Heart right ventricle (tissue), 16 donors: Measurements from ENCODE around the gene GPATCH3. TPM values are rescaled to one million over a fixed set of nuclear protein-coding genes. Genes with fewer than 3 reads are reported as not detected.

Experiments used
- ATAC-seq, 8 donors: fragments of 200-7000 bp; cut with Tn5 transposase; one replicate each; pipeline ENCODE4 v1.9.1; 2020; ENCODE audit warnings: mild to moderate bottlenecking in 8 of 8, moderate library complexity in 8 of 8, moderate number of reproducible peaks in 1 of 8
- DNase-seq, 2 donors: peaks; one replicate each; pipeline ENCODE4 v3.0.0-alpha.2; 2020
- H3K27ac ChIP-seq, 10 donors: fragments of 200-600 bp; sonication (generic) in 2 of 10; one replicate each; pipeline versions ENCODE4 v1.5.0 to v1.8.0; 2020 to 2022; ENCODE audit warnings: mild to moderate bottlenecking in 3 of 10
- H3K27me3 ChIP-seq, 7 donors: fragments of 200-600 bp; one replicate each; pipeline ENCODE4 v1.8.0; 2021 to 2022; ENCODE audit warnings: mild to moderate bottlenecking in 2 of 7
- H3K36me3 ChIP-seq, 9 donors: fragments of 200-600 bp; sonication (generic) in 1 of 9; one replicate each; pipeline versions ENCODE4 v1.5.0 to v1.8.0; 2020 to 2022; ENCODE audit warnings: mild to moderate bottlenecking in 2 of 9
- H3K4me1 ChIP-seq, 9 donors: fragments of 200-600 bp; sonication (generic) in 1 of 9; one replicate each; pipeline versions ENCODE4 v1.5.0 to v1.8.0; 2020 to 2022; ENCODE audit warnings: mild to moderate bottlenecking in 4 of 9
- H3K4me3 ChIP-seq, 10 donors: fragments of 200-600 bp; sonication (generic) in 2 of 10; one replicate each; pipeline versions ENCODE4 v1.5.0 to v1.8.0; 2020 to 2022; ENCODE audit warnings: mild to moderate bottlenecking in 7 of 10, moderate library complexity in 2 of 10
- H3K9me3 ChIP-seq, 11 donors: fragments of 200-600 bp in 10 of 11; sonication (generic) in 2 of 11; one replicate each; pipeline versions ENCODE4 v1.5.0 to v1.8.0; 2013 to 2022; ENCODE audit warnings: mild to moderate bottlenecking in 2 of 11, control low read depth in 1 of 11, moderate library complexity in 1 of 11
- WGBS, 2 donors: extraction: QIAGEN DNeasy Blood & Tissue Kit; methylation state at CpG; one replicate each; pipeline ENCODE4 v1.1.7; 2013; ENCODE audit warnings: inconsistent platforms in 1 of 2; 5-methylcytosine and 5-hydroxymethylcytosine counted together
- intact Hi-C, 10 donors: fragments of 100-400 bp; cut with DNase I; formaldehyde crosslinking; loops; one replicate each; pipeline versions ENCODE4 v1.11.1 to v1.14.2; 2022
- polyA plus RNA-seq, 2 donors: library from polyadenylated mRNA; stranded (reverse); fragments of 200-250 nt; gene quantifications; one replicate each; pipeline ENCODE4 v1.2.3, GENCODE V29; 2013
- total RNA-seq, 10 donors: library from RNA; stranded (reverse); fragmentation: NEBNext Ultra II Directional in 3 of 10; extraction: Animal tissue kit (Norgen Biotek cat#: 25700) in 3 of 10; gene quantifications; one replicate each; pipeline versions ENCODE4 v1.2.1 to v1.2.4, GENCODE V29; 2021 to 2023
- TF ChIP-seq, protein P1 (sequence below), 9 donors: fragments of 200-600 bp; sonication (generic) in 2 of 9; IDR thresholded peaks; one replicate each; pipeline versions ENCODE4 v1.5.0 to v1.8.0; 2021 to 2022; ENCODE audit warnings: antibody characterized with exemption in 9 of 9, mild to moderate bottlenecking in 5 of 9, moderate library complexity in 1 of 9
- donor health status: Arrhythmogenic right ventricular cardiomyopathy.
- donor health status: ischemic (EF 13 %, LVEDD 7.1; RV severe dilation, severe dysfunction).
- donor health status: healthy with polysubstance abuse.
- donor health status: DM: no; HTN: yes; CAD: no.
- donor health status: DM: no; HTN: no; CAD: no.
- donor health status: ischemic (EF 25% LVEDD 6.9; RV normal size, moderate dysfunction).
- donor health status: ischemic (EF 25% LVEDD 5.7; RV mildly dilated, moderate dysfunction).
- donor health status: healthy.
- donor health status: DM: yes; HTN: yes; CAD: no.
- donor health status: Ischemic cardiomyopathy.
- donor health status: ischemic (EF 35%, LVEDD 5.7; RV mildly dilated, moderate dysfunction).
- donor health status: nonischemic (EF 11% LVEDD 7.7; RV severe dilation, severe dysfunction).
- donor health status: DM: yes; HTN: yes; CAD: no.
- donor health status: PGD.
- donor health status: ischemic (EF 29% LVEDD 5.4; RV normal size, mild dysfunction).
- donor health status: nonischemic (EF 23%, LVEDD 6.1; RV moderate dilation, normal function).

Gene GPATCH3
- total and polyA plus RNA-seq, 12 donors: 6.5 to 19.5 (median 8.6) TPM

DNA sequence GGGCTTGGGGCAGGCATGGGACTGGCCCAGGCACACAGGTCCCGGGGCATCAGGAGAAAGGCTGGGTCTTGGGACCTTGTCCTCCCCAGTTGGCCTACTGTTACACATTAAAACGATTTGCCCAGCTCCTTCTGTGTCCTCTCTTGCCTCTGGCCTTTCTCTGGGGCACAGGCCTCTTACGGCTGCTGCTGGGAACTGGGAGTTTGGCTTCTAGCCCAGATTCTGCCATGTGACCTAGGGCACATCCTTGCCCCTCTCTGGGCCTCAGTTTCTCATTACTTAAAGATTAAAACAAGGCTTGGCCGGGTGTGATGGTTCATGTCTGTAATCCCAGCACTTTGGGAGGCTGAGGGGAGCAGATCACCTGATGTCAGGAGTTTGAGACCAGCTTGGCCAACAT, 46.0 kb upstream of the GPATCH3 start:
- no peak overlapping the region for H3K4me3 ChIP-seq
- intact Hi-C loops: loop anchor here in 1 of 10 donors (2.0 kb wide), 1 partner anchor 21 kb away; no protein-coding TSS in a partner anchor
- 60 to 67% methylated on average over 4 of the region's 4 CpGs for WGBS, 2 donors
- H3K36me3 ChIP-seq: peaks cover 0 to 66% (median 40%) of the 10 kb centered on the region in 9 donors
- no peaks in the 10 kb centered on the region for H3K27me3 ChIP-seq
- peak in 1 of 2 donors; percentile 26 for DNase-seq
- peaks cover 0 to 45% (median 18%) of the 10 kb centered on the region in 9 donors for H3K4me1 ChIP-seq
- H3K9me3 ChIP-seq: no peaks in the 10 kb centered on the region
- ATAC-seq: peak in 7 of 8 donors; percentile 15 to 45 (median 36)
- H3K27ac ChIP-seq: peak overlapping the region in 7 of 10 donors; percentile 47 to 81 (median 68)
- TF ChIP-seq, protein P1, sequence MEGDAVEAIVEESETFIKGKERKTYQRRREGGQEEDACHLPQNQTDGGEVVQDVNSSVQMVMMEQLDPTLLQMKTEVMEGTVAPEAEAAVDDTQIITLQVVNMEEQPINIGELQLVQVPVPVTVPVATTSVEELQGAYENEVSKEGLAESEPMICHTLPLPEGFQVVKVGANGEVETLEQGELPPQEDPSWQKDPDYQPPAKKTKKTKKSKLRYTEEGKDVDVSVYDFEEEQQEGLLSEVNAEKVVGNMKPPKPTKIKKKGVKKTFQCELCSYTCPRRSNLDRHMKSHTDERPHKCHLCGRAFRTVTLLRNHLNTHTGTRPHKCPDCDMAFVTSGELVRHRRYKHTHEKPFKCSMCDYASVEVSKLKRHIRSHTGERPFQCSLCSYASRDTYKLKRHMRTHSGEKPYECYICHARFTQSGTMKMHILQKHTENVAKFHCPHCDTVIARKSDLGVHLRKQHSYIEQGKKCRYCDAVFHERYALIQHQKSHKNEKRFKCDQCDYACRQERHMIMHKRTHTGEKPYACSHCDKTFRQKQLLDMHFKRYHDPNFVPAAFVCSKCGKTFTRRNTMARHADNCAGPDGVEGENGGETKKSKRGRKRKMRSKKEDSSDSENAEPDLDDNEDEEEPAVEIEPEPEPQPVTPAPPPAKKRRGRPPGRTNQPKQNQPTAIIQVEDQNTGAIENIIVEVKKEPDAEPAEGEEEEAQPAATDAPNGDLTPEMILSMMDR (IDR thresholded peaks at IDR 0.05): no peak

DNA sequence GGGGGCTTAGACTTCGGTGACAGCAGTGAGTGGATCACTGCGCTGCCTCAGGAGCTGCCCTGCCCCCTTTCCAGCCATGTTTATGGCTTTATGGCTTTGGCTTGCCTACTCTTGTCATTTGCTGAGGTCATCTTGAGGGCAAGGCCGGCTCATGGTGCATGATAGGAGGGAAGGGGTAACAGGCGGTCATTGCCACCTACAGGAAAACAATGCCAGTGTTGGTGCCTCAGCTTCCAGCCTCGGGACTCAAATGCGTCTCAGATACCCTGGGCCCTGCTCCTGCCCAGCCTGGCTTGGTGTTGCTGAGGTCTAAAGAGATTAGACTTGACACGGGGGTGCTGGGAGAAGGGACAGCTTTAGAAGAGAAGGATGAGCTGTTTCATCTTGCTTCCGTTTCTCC, 45.5 kb upstream of the GPATCH3 start:
- no peaks in the 10 kb centered on the region for H3K9me3 ChIP-seq
- intact Hi-C loops: loop anchor here in 1 of 10 donors (2.0 kb wide), 1 partner anchor 21 kb away; no protein-coding TSS in a partner anchor
- DNase-seq (peak; percentile 21 to 29), ATAC-seq (peak; percentile 38 to 66 (median 50))
- TF ChIP-seq, protein P1 (IDR thresholded peaks at IDR 0.05): no peak
- whole genome bisulfite sequencing, 2 donors: 64 to 81% methylated on average over 8 of the region's 8 CpGs
- H3K36me3 ChIP-seq: peaks cover 0 to 69% (median 40%) of the 10 kb centered on the region in 9 donors
- no peak overlapping the region for H3K4me3 ChIP-seq
- peak overlapping the region in 7 of 10 donors; percentile 47 to 81 (median 68) for H3K27ac ChIP-seq
- H3K4me1 ChIP-seq: peaks cover 0 to 50% (median 21%) of the 10 kb centered on the region in 9 donors
- H3K27me3 ChIP-seq: no peaks in the 10 kb centered on the region

DNA sequence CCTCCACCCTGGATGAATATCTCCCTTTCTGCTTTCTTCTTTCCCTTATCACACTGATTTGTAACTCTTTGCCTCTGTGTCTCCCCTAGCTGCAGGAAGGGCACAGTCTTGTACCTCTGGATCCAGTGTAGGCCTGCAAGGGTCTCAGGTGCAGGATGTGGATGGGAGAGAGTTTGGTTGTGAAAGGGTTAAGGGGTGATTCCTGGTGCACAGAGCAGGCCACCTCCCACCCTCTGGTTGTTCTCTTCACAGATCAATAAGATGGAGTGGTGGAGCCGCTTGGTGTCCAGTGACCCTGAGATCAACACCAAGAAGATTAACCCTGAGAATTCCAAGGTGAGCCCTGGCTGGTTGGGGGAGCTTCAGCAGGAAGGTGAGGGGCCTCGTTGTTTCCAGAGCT, 44.9 kb upstream of the GPATCH3 start:
- H3K4me3 ChIP-seq: no peak overlapping the region
- 75 to 83% methylated on average over 2 of the region's 2 CpGs for WGBS, 2 donors
- DNase-seq: no peak
- H3K27ac ChIP-seq: peak overlapping the region in 7 of 10 donors; percentile 47 to 81 (median 68)
- no peaks in the 10 kb centered on the region for H3K9me3 ChIP-seq
- TF ChIP-seq, protein P1 (IDR thresholded peaks at IDR 0.05): no peak
- intact Hi-C loops: no loop called here
- H3K4me1 ChIP-seq: peaks cover 0 to 54% (median 23%) of the 10 kb centered on the region in 9 donors
- peaks cover 0 to 71% (median 40%) of the 10 kb centered on the region in 9 donors for H3K36me3 ChIP-seq
- ATAC-seq: no peak
- no peaks in the 10 kb centered on the region for H3K27me3 ChIP-seq

DNA sequence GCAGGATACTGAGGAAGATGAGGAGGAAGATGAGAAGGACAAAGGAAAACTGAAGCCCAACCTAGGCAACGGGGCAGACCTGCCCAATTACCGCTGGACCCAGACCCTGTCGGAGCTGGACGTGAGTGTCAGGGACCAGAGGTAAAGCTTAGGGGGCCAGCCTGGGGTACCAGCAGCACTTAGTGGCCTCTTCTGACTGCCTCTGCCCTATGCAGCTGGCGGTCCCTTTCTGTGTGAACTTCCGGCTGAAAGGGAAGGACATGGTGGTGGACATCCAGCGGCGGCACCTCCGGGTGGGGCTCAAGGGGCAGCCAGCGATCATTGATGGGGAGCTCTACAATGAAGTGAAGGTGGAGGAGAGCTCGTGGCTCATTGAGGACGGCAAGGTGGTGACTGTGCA, 42.4 kb upstream of the GPATCH3 start:
- DNase-seq: no peak
- H3K9me3 ChIP-seq: no peaks in the 10 kb centered on the region
- no peak overlapping the region for H3K4me3 ChIP-seq
- no peak for ATAC-seq
- H3K27ac ChIP-seq: no peak overlapping the region
- TF ChIP-seq, protein P1 (IDR thresholded peaks at IDR 0.05): no peak
- 92 to 95% methylated on average over 12 of the region's 12 CpGs for WGBS, 2 donors
- intact Hi-C loops: no loop called here
- peaks cover 0 to 71% (median 40%) of the 10 kb centered on the region in 9 donors for H3K36me3 ChIP-seq
- H3K4me1 ChIP-seq: peaks cover 3 to 51% (median 27%) of the 10 kb centered on the region in 9 donors
- H3K27me3 ChIP-seq: no peaks in the 10 kb centered on the region
